Iris pigment epithelial cell (primary cell): ENCODE results near the gene CYP46A1.
A peak's percentile ranks its signal among the peaks of the same experiment; 100 is the strongest.

Source experiments
- DNase-seq: peaks from one replicate; pipeline ENCODE4 v3.0.0-alpha.2; 2011; ENCODE audit warnings: low read depth

CYP46A1 gene

DNA sequence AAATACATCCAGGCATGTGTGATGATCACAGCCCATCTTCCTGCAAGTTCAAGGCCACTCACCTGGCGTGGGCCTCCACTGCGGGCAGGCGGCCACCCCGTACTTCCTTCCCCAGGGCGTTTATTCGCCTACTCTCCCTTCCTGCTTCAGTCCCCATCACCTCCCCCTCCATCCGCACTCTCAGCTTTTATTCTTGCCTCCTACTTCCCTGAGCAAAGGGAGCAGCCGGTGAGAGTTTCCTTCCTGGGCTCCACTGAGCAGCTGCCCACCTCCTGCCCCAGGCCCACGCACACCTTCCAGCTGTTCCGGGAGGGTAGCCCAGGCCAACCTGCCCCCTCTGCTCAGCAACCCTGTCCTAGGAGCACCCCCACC, 4.1 kb downstream of the CYP46A1 start:
- DNase-seq, result no peak

DNA sequence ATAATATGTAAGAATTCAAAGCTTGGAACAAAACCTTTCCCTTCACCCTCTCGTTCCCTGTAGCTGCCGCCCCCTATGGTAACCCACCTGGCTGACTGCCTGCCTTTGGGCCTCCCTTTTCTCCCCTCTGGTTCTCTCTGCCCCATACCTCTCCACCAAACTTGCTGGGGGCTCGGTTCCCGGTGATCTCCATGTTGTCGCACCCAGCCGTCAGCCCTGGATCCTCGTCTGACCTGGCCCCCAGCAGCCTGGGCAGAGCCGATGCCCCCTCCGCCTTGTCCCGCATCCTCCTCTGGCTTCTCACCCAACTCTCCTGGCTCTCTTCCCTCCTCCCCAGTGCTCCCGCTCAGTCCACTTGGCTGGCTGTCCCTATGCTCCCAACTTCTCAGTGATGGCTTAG, 4.5 kb downstream of the CYP46A1 start:
- no peak for DNase-seq

- DNase-seq, result no peak
Observed at GRCh38 chr14:99689266-99690236, 5.5 kb downstream of the CYP46A1 start.

GRCh38 chr14:99690636-99691035, 6.5 kb downstream of the CYP46A1 start:
- DNase-seq, result no peak

GRCh38 chr14:99691111-99691885, 7.2 kb downstream of the CYP46A1 start:
- DNase-seq, result no peak

GRCh38 chr14:99693918-99694317, 9.8 kb downstream of the CYP46A1 start:
- no peak for DNase-seq

DNA sequence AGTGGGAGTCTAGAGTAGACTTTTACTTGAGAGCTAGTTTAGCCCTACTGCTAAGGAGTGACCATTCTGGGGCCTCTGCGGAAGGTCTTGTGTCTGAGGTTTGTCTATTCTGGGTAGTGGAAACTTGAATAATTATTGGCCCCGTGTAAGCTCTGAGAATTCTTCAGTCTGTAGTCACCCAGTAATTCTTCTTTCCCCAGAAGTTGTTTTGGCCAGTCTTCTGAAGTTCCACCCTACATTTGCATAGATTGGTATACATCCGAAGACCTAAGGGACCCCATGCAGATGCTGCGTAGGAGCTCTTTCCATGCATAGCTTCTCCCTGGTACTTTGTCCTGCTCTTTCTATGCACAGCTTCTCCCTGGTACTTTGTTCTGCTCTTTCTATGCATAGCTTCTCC, 12.8 kb downstream of the CYP46A1 start:
- no peak for DNase-seq

DNA sequence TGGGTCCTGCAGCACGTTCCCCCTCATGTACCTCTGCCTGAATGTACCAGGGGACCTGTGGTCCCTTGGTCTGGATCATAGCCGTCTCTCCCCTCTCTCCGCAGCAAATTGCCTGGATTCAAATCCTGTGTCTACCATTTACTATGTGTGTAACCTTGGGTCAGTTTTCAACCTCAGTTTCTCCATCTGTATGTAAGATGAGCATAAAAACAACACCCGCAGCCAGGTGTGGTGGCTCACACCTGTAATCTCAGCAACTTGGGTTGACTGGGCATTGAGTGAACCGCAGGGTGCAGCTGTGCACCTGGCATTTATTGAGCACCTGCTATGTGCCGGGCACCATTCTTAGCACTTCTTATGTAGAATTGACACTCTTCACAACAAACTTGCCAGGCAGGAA, 14.1 kb downstream of the CYP46A1 start:
- no peak for DNase-seq

GRCh38 chr14:99698642-99699041, 14.5 kb downstream of the CYP46A1 start:
- DNase-seq, result peak; percentile 8

- DNase-seq, result no peak
Observed at GRCh38 chr14:99699085-99699760, 15.1 kb downstream of the CYP46A1 start.

GRCh38 chr14:99699861-99700260, 15.8 kb downstream of the CYP46A1 start:
- DNase-seq, result no peak

- no peak for DNase-seq
Observed at GRCh38 chr14:99700379-99700778, 16.3 kb downstream of the CYP46A1 start.

- no peak for DNase-seq
Observed at GRCh38 chr14:99701260-99701659, 17.2 kb downstream of the CYP46A1 start.

DNA sequence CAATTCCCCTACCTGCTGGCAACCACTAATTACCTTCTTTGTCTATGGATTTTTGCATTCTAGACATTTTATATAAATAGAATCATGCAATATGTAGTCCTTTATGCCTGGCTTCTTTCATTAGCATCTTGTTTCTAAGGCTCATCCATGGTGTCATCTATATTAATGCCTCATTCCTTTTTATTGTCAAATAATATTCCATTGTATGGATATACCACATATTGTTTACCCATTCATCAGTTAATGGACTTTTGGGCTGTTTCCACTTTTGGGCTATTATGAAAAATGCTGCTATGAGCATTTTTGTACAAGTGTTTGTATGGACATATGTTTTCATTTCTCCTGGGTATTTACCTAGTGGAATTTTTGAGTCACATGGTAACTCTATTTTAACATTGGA, 18.0 kb downstream of the CYP46A1 start:
- no peak for DNase-seq

- DNase-seq, result no peak
Observed at GRCh38 chr14:99703381-99703780, 19.3 kb downstream of the CYP46A1 start.

- no peak for DNase-seq
Observed at GRCh38 chr14:99704037-99704436, 19.9 kb downstream of the CYP46A1 start.

GRCh38 chr14:99706107-99706900, 22.2 kb downstream of the CYP46A1 start:
- DNase-seq, result no peak

DNA sequence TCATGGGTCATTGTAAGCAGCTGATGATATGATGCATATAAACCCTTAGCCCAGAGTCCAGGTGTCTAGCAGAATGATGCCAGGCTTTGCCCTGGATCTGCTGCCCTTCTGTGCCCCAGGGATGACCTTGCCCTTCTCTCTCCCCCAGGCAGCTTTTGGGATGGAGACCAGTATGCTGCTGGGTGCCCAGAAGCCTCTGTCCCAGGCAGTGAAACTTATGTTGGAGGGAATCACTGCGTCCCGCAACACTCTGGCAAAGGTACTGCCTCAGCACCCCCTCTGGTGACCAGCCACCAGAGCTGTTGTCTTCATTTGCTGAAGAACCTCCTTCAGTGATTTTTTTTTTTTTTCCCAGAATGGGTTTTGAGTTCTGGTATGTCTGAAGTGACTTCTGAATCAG, 23.3 kb downstream of the CYP46A1 start:
- no peak for DNase-seq

DNA sequence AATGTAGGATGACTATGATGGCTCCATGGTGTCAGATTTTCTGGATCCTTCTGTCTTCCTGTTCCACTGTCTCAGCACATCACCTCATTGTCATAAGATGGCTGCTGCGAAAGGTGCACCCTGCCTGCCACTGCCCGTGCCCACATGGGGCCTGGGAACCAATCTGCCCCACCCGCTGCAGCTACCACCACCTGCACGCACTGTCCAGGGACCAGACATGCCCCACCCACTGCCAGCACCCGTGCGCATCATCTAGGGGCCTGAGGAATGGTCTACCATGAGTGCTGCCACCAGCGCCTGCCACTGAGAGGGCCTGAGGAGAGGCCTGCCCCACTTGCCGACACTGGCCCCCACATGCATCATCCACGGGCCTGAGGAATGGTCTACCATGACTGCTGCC, 23.8 kb downstream of the CYP46A1 start:
- no peak for DNase-seq

DNA sequence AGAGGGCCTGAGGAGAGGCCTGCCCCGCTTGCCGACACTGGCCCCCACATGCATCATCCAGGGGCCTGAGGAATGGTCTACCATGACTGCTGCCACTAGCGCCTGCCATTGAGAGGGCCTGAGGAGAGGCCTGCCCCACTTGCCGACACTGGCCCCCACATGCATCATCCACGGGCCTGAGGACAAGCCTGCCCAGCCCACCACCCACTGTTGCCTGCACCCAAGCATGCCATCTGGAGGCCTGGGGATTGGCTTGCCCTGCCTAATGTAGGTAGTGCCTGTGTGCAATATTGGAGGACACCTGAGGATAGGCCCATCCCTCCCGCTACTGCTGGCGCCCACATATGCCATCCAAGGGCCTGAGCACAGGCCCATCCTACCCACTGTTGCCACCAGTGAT, 24.4 kb downstream of the CYP46A1 start:
- DNase-seq, result no peak

DNA sequence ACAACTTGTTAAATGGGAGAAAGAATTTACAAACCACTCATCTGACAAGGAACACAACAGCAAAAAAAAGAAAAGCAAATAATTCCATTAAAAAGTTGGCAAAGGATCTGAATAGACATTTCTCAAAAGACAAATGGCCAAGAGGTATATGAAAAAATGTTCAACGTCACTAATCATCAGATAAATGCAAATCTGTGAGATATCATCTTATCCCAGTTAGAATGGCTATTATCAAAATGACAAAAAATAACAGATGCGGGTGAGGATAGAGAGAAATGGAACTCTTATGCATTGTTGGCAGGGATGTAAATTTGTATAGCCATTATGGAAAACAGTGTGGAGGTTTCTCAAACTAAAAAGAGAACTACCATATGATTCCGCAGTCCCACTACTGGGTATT, 29.9 kb downstream of the CYP46A1 start:
- no peak for DNase-seq
